ENCODE measurements around the gene ASB16.
A peak's percentile ranks its signal among the peaks of the same experiment; 100 is the strongest.

The ASB16 gene

GRCh38 chr17:44209786-44210341 lies 39.4 kb downstream of the ASB16 start:
- DNase-seq (ENCODE audit: low spot score), result no peak

DNA sequence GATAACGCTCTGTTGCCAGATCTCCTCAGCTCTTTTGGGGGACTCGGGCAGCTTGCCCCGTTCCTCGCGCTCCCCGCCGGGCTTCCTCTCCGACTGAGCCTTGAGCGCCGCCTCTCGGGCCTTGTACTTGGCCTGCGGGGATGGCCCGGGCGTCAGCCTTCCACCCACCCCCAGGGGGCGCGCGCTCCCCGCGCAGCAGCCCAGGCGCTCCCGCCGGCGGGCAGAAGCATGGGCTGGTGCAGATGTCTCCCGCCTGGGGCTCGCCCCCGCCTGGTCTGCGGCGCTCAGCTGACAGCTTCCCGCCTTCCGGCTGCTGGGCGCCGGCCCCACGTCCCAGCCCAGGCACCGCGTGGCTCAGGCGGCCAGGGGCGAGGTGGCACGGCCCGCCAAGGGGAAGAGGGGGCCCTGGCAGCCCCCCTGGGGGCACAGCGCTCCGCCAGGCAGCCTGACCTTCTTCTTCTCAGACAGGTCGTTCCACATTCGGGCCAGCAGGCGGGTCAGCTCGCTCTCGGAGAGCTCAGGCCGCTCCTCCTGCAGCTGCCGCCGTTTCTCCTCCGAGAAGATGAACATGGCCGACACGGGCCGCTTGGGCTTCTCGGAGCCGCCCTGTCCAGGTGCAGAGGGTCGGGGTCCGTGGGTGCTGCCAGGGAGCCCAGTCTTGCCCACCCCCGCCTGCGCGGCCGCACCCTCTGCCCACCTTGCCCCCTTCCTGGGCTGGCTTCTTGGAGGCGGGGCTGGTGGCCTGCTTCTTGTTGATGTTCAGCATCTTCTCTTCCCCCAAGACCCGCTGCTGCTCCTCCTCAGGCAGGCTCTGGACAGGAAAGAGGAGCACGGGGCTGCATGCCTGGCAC lies 40.1 kb downstream of the ASB16 start:
- DNase-seq (ENCODE audit: low spot score), result peak; percentile 94

DNA sequence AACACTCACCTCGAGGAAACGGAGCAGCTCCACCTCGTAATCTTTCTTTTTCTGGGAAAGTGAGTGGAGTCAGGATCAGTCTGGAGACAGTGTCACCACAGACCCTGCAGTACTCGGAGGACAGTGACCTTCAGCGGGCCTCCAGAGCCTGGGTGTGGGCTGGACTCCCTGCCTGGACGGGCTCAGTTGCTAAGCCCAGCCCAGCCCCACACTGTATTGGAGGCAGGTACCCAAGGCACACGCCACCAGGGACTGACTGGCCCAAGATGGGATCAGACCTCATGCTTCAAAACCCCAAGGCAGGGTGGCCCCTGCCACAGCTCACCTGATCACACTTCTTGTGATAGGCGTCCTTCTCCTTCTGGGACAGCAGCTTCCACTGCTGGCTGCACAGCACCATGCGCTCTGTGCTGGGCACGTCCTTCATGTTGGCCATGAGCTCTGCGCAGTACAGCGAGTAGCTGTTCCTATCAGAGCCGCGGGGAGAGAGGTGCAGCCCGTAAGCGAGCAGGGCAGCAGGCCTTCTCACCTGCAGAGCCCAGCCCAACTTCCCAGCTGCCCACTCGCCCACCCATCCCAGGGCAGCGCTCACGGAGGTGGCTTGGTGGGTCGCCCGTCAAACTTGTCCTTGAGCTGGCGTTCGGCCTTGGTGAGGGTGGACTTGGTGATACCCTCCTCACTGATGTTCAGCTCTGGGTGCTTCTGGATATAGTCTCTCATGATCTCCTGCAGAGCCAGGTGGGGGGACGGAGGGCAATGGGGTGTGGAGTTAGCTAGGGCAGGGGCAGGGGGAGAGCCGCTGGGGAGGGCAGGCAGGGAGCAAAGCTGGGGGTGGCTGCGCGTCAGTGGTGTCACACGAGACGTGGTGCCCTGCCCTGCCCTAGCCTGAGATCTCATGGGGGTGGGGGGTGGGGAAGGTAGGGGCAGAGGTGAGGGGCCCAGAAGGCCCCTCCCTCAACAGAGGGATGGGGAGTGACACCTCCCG lies 41.1 kb downstream of the ASB16 start:
- DNase-seq (ENCODE audit: low spot score), result no peak

DNA sequence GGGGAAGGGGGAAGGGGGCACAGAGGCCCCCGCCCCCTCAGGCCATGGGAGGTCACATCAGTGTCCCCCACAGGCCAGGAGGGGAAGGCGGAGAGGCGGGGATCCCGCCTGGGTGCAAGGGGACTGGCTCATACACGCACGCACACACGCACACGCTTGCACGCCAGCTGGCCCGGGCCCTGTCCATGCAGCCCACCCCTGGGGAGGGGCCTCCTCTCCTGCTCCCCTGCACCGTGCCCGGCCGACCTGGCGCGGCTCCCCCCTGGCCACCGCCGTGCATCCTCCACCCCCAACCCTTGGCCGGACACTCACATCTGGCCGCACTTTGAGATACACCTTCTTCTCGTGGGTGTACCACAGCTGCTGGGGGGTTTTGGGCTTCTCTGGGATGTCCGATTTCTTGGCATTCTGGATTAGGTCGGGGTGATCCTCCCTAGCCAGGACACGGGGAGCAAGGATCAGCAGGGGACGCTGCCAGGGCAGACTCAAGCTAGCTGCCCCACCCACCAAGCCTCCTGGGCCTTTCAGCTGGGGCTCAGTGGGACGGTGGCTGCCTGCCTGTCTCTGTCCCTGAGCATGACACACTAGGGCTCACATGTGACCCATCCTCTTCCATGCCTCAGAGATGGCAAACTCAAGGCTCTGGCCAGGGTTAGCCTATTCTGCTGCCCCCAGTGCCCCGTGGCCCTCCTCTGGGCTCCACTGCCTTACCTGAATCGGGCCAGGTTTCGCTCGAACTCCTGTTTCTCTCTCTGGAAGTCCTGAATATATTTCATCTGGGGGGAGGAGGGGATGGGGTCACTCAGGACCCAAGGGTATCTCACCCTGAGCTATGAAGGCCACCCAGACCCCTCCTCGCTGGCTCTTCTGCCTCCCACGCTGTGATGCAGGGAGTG lies 42.3 kb downstream of the ASB16 start:
- DNase-seq (ENCODE audit: low spot score), result no peak

DNA sequence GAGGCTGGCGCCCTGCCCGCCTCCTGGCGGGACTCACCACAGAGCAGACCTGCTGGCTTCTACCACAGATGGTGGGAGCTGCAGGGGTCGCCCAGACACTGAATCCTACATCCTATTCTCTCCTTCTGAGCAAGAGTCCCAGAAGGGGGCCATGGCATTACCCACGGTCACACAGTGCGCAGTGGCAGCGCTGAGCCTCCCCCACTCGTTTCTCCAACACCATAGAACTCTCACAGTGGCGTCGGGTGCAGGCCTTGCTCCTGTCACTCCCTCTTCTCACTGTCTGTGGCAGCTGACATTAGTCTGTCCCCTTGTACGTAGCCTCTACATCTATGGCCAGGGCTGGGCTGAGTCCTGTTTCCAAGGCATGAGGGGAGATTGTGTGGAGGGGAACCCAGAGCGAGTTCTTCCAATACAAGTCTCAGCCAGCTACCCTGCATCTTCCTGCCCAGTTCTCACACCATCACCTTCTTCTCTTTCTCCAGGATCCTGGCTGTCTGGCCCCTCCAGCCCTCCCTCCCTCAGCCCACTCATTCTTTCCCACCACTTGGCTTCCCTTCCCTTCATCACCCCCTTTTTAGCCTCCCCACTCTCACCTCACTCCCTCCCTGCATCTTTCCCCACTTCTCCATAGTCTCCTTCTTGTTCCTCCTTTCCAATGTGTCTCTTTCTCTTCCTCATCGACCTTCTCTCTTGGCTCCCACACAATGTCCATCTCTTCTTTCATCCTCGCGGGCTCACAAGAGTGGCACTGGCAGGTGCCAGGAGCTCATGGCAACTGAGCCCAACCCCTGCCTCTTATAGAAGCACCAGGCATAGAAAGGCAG lies 43.1 kb downstream of the ASB16 start:
- DNase-seq (ENCODE audit: low spot score), result no peak

- no peak for DNase-seq (ENCODE audit: low spot score)
Observed at GRCh38 chr17:44214230-44214494, 43.7 kb downstream of the ASB16 start.

DNA sequence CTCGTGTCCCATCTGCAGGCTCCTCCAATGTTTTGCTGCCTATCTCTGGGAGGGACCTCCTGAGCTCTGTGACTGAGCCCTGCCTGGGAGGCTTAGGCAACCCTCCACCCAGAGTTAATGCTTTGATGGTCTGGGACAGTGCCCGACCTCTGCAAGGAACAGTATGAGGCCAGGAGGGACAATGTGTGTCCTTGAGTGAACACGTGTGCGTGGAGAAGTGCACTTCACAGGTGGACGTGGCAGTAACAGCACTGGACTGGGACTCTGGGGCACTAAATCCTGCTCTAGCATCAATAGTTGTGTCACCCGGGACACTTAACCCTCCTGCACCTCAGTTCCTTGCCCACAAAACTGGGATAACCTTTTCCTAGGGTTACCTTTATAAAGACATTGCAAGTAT lies 44.4 kb downstream of the ASB16 start:
- DNase-seq (ENCODE audit: low spot score), result no peak

- DNase-seq (ENCODE audit: low spot score), result no peak
Observed at GRCh38 chr17:44216173-44216572, 45.7 kb downstream of the ASB16 start.

GRCh38 chr17:44216694-44217093 lies 46.2 kb downstream of the ASB16 start:
- DNase-seq (ENCODE audit: low spot score), result no peak

DNA sequence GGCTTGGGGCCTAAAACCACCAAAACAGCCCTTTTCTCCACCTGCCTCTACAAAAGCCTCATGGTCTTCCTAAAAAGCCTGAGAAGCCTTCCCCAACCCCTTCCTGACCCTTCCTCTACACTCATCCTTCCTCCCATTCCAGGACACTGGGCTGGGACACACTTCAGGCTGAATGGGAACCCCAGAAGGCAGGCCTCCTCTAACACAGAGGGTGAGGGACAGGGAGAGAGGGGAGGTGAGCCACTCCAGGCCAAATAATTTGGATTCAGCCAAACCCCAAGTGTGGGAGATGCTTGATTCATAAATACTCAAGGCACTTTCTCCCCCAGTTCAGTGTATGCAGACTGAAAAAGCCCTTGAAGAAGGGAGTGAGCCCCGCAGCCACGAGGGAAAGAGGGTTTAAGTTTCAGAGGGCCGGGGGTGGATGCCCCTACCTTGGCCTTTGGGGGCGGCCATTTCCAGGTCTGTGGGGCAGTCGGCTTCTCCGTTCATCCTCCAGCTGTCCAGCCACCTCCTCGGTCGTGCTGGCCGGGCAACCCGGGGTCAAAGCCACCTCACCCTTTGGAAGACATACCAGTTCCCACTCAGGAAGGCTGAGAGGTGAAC lies 47.3 kb downstream of the ASB16 start:
- no peak for DNase-seq (ENCODE audit: low spot score)

DNA sequence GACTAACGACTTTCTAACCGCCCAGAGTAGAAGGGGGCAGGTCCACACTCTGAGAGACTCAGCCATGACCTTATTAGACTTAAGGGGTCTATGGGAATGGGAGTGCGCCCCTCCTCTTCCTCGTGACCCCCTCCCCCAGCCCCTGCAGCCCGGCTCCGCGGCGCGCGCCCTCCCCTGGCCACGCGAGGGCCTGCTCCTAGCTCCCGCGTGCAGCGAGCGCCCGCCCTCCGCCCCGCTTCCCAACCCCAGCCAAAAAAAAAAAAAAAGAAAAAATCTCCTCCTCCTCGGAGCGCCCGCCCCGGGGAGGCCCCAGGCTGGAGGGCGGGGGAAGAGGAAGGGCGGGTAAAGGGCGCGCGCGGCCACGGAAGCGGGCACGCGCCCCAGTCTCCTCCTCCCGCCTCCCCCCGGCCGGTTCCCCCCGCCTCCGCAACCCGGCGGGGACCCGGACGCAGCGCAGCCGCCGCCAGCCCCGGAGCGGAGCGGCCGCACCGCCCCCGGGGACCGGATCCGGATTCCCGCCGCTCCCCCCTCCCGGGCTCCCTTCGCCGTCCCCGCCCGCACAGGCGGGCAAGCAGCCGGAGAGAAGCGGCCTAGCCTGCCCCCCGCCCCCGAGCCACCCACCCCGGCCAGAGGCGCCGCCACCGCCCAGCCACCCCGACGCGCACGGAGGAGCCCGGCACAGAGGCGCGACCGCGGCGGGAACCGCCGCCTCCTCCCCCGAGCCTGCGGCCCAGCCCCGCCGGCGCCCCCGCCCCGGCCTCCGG lies 48.0 kb downstream of the ASB16 start:
- peak; percentile 95 for DNase-seq (ENCODE audit: low spot score)

GRCh38 chr17:44219108-44219615 lies 48.7 kb downstream of the ASB16 start:
- DNase-seq (ENCODE audit: low spot score), result peak; percentile 87

DNA sequence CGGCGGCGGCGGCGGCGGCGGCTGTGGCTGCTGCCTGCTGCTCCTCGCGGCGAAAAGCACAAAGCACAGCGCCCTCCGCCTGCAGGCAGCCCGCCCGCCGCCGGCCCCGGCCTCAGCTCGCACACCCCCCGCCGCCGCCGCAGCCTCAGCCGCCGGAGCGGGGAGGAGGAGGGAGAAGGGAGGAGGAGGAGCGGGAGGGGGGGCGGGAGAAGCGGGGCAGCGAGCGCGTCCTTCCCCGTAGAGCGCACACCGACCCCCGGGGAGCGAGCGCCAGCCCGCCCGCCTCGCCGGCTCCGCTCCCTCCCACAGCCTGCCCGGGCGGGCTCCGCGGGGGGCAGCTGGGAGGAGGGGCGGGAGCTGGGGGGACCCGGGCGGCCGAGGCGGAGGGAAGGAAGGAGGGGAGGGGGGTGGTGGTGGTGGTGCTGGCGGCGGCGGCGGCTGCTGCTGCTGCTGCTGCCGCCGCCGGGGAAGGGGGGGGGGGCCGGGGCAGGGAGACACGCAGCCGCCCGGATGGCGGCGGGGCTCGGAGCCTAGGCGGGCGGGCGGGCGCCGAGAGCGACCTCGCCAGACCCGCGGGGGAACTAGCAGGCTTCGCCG lies 49.2 kb downstream of the ASB16 start, which contains the start of gene UBTF:
UBTF (minus strand) TSS at position 60 of the 597 bp plus-strand sequence. CDS start 1,446 bp downstream, outside the sequence.
- peak; percentile 67 for DNase-seq (ENCODE audit: low spot score)

DNA sequence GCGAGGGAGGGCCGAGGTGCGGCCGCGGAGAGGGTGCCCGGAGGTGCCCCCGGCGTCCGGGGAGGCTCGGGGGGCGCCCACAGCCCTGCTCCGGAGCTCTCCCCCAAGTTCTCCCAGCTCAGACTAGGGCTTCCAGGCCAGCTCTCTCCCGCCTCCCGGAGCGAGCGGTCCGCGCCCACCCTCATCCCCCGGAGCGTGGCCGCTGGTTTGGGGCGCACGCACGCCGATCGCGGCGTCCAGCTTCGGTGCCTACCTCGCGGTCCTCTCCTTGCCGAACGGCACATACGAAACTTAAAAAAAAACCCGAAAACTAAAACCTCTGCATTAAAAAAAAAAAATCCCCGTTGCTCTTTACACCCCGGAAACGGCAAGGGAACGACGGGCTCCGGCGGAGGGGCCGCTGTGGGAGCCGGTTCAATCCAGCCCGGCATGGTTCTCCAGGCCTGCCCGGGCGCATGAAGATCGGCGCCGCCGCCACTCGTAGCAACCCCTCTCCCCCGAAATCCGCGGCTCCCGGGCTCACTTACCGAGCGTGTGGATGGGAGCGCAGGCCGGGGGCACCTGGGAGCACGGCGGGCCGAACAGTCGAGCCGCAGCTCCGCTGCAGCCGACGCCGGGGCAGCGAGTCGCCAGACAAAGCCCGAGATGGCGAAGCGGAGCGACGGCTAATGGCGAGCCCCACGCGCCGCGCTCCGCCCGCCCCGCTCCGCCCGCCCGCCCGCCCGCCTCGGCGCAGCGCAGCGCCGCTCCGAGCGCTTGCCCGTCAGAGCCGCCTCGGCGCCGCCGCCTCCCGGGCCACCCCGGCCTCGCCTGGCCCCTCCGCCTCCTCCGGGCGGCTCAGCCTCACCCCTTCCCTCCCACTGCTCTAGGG lies 49.9 kb downstream of the ASB16 start:
- peak; percentile 79 for DNase-seq (ENCODE audit: low spot score)

- peak; percentile 87 for DNase-seq (ENCODE audit: low spot score)
Observed at GRCh38 chr17:44221084-44221861, 50.8 kb downstream of the ASB16 start.

GRCh38 chr17:44221862-44222111 lies 51.3 kb downstream of the ASB16 start:
- no peak for DNase-seq (ENCODE audit: low spot score)

DNA sequence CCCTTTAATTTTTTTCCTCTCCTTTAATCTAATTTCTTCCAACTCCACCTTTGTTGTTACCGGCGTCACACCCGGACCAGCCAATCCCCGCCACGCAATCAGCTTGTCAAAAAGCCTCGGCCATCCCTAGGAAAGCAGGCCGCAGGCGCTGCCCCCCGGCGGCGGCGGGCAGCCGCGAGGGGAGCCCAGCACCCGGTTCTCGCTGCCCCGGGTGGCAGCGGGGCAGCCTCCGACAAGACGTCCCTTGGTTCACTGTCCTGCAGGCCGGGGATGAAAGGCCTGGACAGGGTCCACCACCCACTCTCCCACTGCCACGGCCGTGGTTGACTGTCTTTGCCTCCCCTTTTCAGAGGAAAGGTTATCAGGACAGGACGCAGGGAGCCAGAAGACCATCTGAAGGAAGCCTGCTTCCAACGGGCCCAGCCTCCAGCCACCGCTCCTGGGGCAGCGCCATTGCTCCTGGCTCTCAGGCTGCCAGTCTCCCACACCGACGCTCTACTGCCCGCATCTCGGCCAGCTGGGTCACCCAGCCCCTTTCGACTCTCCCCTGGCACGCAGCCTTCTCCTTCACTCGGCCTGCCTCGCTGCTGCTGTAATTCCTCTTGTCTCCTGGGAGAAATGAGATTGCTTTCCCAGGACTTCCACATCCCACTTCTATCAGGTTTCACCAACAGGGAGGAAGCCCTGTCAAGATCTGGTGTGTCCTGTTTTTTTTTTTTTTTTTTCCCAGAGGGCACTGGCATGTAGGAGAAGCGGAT lies 51.8 kb downstream of the ASB16 start:
- peak; percentile 89 for DNase-seq (ENCODE audit: low spot score)

Measured in AG08396 (cell line).